ENCODE measurements around the gene GOT1. TPM values are rescaled to one million over a fixed set of nuclear protein-coding genes. Genes with fewer than 3 reads are reported as not detected.

Gene GOT1
- total and polyA plus RNA-seq, 10 donors: 9.9 to 23.1 (median 15.5) TPM

DNA sequence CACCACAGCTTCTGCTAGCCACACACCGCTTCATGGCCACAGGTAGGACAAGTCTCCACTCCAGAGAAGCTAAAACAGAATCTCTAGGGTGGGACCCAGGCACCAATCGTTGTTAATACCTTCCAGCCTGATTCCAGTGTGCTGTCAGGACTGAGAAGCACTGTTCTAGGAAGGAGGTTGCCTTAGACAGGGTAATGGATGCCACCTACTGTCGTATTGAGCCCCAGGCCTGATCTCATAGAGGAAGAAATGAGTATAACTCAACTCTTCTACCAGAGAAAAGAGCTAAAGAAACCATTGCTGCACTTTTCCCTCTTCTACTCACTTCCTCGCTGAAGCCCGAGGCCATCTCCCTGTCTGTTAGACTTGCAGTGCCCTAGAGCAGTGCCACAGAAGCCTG is 69.5 kb downstream of the GOT1 start:
- H3K4me1 ChIP-seq: no peaks in the 10 kb centered on the region
- no peaks in the 10 kb centered on the region for H3K36me3 ChIP-seq
- H3K27ac ChIP-seq: no peak overlapping the region
- no peaks in the 10 kb centered on the region for H3K9me3 ChIP-seq
- WGBS, 5 donors: 65 to 89% (median 75%) methylated on average over 5 of the region's 5 CpGs
- H3K4me3 ChIP-seq: no peak overlapping the region
- intact Hi-C loops (cut with DNase I; ENCODE audit: low total_unique reads): no loop called here
- no peaks in the 10 kb centered on the region for H3K27me3 ChIP-seq (replicated peaks in 1 of 7)
- no peak for TF ChIP-seq POLR2AphosphoS5 (IDR thresholded peaks at IDR 0.05)
- TF ChIP-seq, protein P1, sequence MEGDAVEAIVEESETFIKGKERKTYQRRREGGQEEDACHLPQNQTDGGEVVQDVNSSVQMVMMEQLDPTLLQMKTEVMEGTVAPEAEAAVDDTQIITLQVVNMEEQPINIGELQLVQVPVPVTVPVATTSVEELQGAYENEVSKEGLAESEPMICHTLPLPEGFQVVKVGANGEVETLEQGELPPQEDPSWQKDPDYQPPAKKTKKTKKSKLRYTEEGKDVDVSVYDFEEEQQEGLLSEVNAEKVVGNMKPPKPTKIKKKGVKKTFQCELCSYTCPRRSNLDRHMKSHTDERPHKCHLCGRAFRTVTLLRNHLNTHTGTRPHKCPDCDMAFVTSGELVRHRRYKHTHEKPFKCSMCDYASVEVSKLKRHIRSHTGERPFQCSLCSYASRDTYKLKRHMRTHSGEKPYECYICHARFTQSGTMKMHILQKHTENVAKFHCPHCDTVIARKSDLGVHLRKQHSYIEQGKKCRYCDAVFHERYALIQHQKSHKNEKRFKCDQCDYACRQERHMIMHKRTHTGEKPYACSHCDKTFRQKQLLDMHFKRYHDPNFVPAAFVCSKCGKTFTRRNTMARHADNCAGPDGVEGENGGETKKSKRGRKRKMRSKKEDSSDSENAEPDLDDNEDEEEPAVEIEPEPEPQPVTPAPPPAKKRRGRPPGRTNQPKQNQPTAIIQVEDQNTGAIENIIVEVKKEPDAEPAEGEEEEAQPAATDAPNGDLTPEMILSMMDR (IDR thresholded peaks at IDR 0.05 in 8 of 11, conservative IDR thresholded peaks at IDR 0.05 in 3 of 11): no peak
- TF ChIP-seq POLR2A (IDR thresholded peaks at IDR 0.05): no peak
- DNase-seq: no peak

DNA sequence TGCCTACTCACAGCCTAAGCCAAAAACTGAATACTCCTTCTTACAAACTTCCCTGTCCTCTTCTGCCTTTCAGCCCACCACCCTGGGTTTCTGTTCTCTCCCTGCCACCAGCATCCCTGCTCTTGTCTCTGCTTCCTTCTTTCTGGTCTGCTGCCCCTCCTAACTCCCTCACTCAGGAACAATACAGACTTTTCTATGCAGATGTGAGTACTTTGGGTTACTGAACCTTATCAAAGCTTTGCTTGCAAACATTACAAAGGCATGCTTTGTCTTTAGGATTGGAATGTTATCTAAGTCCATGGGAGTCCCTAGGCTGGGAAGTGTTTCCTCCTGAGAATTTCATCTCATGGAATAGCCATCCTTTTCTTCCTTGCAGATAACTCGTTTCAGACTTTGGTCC is 72.3 kb downstream of the GOT1 start:
- H3K27me3 ChIP-seq (replicated peaks in 1 of 7): peaks cover 0 to 8% (median 0%) of the 10 kb centered on the region in 7 donors
- TF ChIP-seq, protein P1 (IDR thresholded peaks at IDR 0.05 in 8 of 11, conservative IDR thresholded peaks at IDR 0.05 in 3 of 11): no peak
- no peak for TF ChIP-seq POLR2AphosphoS5 (IDR thresholded peaks at IDR 0.05)
- no peak for TF ChIP-seq POLR2A (IDR thresholded peaks at IDR 0.05)
- no peaks in the 10 kb centered on the region for H3K9me3 ChIP-seq
- no peak overlapping the region for H3K4me3 ChIP-seq
- intact Hi-C loops (cut with DNase I; ENCODE audit: low total_unique reads): no loop called here
- DNase-seq: no peak
- 57 to 83% (median 67%) methylated on average over 1 of the region's 1 CpG for WGBS, 5 donors
- no peak overlapping the region for H3K27ac ChIP-seq
- H3K36me3 ChIP-seq: no peaks in the 10 kb centered on the region
- no peaks in the 10 kb centered on the region for H3K4me1 ChIP-seq

DNA sequence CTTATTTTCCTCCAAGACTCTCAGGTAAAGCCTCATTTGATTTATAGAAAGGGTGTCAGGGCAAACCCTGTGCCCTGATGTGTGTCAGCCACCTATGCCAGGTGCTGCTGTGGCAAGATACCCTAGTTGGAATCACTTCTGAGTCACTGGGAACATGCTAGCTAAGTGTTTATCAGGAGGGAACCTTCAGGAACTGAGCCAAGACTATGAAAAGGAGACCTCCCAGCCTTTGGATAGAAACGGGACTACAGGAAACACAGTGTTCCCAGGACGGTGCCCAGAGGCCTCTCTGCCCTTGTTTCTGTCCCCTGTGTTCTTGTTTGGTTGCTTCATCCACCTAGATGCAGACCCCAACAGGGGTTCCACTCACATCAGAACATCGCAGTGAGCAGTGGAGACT is 72.7 kb downstream of the GOT1 start:
- TF ChIP-seq, protein P1 (IDR thresholded peaks at IDR 0.05 in 8 of 11, conservative IDR thresholded peaks at IDR 0.05 in 3 of 11): no peak
- no peak for TF ChIP-seq POLR2A (IDR thresholded peaks at IDR 0.05)
- TF ChIP-seq POLR2AphosphoS5 (IDR thresholded peaks at IDR 0.05): no peak
- intact Hi-C loops (cut with DNase I; ENCODE audit: low total_unique reads): no loop called here
- no peak for DNase-seq
- no peaks in the 10 kb centered on the region for H3K36me3 ChIP-seq
- no peaks in the 10 kb centered on the region for H3K9me3 ChIP-seq
- WGBS, 5 donors: 54 to 71% (median 63%) methylated on average over 3 of the region's 3 CpGs
- H3K27ac ChIP-seq: no peak overlapping the region
- no peak overlapping the region for H3K4me3 ChIP-seq
- H3K27me3 ChIP-seq (replicated peaks in 1 of 7): peaks cover 0 to 10% (median 0%) of the 10 kb centered on the region in 7 donors
- no peaks in the 10 kb centered on the region for H3K4me1 ChIP-seq

DNA sequence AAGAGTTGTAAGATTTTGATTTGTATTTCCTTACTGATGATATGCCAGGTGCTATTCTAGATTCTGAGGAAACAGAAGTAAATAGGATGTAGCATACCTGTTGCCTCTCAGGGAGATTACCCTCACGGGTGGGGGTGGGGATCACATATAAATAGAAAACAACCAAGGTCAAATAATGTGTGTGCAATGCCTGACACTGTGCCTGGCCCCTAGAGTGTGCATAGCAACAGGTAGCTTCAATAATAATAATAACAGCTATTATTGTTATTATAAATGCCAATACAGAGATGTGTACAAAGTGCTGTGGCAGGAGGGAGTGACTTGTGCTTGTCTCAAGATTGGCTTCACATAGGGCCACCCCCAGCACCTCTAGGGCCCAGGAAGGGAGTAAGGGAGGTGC is 77.2 kb downstream of the GOT1 start:
- DNase-seq: no peak
- no peaks in the 10 kb centered on the region for H3K36me3 ChIP-seq
- H3K4me3 ChIP-seq: no peak overlapping the region
- WGBS, 5 donors: 75 to 97% (median 85%) methylated on average over 1 of the region's 1 CpG
- no peak overlapping the region for H3K27ac ChIP-seq
- H3K9me3 ChIP-seq: no peaks in the 10 kb centered on the region
- H3K4me1 ChIP-seq: no peaks in the 10 kb centered on the region
- peaks cover 0 to 10% (median 0%) of the 10 kb centered on the region in 7 donors for H3K27me3 ChIP-seq (replicated peaks in 1 of 7)
- intact Hi-C loops (cut with DNase I; ENCODE audit: low total_unique reads): no loop called here
- TF ChIP-seq, protein P1 (IDR thresholded peaks at IDR 0.05 in 8 of 11, conservative IDR thresholded peaks at IDR 0.05 in 3 of 11): no peak
- TF ChIP-seq POLR2A (IDR thresholded peaks at IDR 0.05) (no peak), POLR2AphosphoS5 (IDR thresholded peaks at IDR 0.05) (no peak)
